ENCODE data around the gene FGF14. TPM values are rescaled to one million over a fixed set of nuclear protein-coding genes. Genes with fewer than 3 reads are reported as not detected.

The FGF14 gene
- total RNA-seq, 4 donors from 2014 or later, result 0.08 to 1.4 (median 0.22) TPM

DNA sequence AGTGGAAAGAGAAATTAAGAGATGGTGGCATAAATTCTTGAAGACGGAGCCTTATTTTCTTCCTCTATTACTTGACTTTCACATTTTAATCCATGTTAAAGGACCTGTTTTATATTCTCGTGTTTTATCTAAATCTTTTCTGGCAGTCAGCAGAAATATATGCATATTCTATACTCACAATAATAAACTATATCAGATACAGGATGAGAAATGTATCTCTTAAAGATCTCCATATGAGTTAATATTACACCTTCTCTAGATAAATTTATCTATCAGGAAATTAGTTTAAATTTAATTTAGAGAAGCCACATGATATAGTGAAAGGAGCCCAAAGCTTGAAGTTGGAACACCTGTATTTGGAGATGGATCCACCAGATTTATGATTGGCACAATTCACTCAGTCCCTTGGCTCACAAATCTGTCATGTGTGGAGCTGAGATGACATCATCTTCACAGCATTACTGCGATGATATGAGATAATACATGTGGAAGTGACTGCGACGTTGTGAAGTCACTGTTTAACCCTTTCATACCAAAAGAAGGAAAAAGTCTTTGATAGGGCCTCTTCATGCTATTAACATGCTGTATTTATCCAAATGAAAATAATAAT, 216.4 kb downstream of the FGF14 start:
- 42% methylated on average over 5 of the region's 5 CpGs for WGBS
- Histone ChIP-seq H3K9me3 (no peaks in the 10 kb centered on the region), H3K36me3 (no peaks in the 10 kb centered on the region), H3K4me3 (no peak overlapping the region), H3K27ac (no peak overlapping the region), H3K27me3 (no peaks in the 10 kb centered on the region), H3K4me1 (peaks cover 2% of the 10 kb centered on the region)
- DNase-seq (ENCODE audit: low spot score in 2 of 2), result no peak
- TF ChIP-seq POLR2A (IDR thresholded peaks at IDR 0.05), result no peak
- TF ChIP-seq EP300 (IDR thresholded peaks at IDR 0.05), result no peak
- TF ChIP-seq POLR2AphosphoS5 (IDR thresholded peaks at IDR 0.05), result no peak
- TF ChIP-seq, protein P1, sequence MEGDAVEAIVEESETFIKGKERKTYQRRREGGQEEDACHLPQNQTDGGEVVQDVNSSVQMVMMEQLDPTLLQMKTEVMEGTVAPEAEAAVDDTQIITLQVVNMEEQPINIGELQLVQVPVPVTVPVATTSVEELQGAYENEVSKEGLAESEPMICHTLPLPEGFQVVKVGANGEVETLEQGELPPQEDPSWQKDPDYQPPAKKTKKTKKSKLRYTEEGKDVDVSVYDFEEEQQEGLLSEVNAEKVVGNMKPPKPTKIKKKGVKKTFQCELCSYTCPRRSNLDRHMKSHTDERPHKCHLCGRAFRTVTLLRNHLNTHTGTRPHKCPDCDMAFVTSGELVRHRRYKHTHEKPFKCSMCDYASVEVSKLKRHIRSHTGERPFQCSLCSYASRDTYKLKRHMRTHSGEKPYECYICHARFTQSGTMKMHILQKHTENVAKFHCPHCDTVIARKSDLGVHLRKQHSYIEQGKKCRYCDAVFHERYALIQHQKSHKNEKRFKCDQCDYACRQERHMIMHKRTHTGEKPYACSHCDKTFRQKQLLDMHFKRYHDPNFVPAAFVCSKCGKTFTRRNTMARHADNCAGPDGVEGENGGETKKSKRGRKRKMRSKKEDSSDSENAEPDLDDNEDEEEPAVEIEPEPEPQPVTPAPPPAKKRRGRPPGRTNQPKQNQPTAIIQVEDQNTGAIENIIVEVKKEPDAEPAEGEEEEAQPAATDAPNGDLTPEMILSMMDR (IDR thresholded peaks at IDR 0.05), result no peak

DNA sequence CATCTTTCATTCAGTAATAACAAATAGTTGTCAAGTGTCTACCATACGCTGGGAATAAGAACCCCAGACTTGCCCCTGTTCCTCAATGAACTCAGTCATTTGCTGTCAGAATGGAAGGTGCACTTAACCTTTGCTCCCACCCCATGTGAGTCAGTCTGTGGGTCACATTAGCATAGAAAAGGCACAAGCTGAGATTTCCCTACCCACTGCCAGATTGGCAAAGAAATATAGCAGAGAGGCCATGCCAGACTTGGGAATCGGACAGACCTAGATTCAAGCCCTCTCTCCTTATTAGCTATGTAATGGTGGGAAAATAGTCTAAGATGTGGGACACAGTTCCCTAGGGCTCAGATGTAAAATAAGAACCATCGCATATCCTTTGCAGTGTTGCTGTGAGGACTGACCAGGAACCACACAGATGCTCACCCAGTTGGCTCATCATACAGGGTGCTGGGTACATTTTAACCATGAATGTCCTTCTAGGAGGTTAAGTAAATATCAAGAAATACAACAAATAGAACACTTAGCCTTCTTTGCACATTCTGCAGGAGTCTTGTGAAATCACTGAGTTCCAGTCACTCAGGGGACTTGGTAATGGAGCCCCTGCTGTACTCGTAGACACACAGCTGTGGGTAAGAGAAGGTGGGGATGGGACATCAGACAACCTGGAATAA, 218.2 kb downstream of the FGF14 start:
- H3K4me1 ChIP-seq, result no peaks in the 10 kb centered on the region
- H3K4me3 ChIP-seq, result no peak overlapping the region
- no peaks in the 10 kb centered on the region for H3K36me3 ChIP-seq
- no peaks in the 10 kb centered on the region for H3K27me3 ChIP-seq
- no peak overlapping the region for H3K27ac ChIP-seq
- TF ChIP-seq, protein P1 (IDR thresholded peaks at IDR 0.05), result no peak
- no peak for TF ChIP-seq POLR2A (IDR thresholded peaks at IDR 0.05)
- no peak for TF ChIP-seq POLR2AphosphoS5 (IDR thresholded peaks at IDR 0.05)
- no peak for TF ChIP-seq EP300 (IDR thresholded peaks at IDR 0.05)
- 91% methylated on average over 4 of the region's 4 CpGs for WGBS
- H3K9me3 ChIP-seq, result no peaks in the 10 kb centered on the region
- DNase-seq (ENCODE audit: low spot score in 2 of 2), result no peak

DNA sequence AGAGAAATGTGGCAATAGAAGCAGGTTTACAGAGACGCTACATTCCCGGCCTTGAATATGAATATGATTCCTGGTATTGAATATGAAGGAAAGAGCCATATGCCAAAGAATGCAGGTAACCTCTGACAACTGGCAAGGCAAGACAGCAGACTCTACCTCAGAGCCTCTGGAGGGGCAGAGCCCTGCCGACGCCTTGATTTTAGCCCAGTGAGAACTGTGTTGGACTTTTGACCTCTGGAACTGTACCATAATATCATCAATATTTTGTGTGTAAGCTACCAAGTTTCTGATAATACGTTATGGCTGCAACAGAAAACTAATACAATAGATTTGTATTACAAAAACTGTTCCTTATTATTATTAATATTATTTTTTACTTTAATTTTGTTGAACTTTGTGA, 219.7 kb downstream of the FGF14 start:
- TF ChIP-seq POLR2A (IDR thresholded peaks at IDR 0.05) (no peak), EP300 (IDR thresholded peaks at IDR 0.05) (no peak), POLR2AphosphoS5 (IDR thresholded peaks at IDR 0.05) (no peak)
- TF ChIP-seq, protein P1 (IDR thresholded peaks at IDR 0.05), result no peak
- Histone ChIP-seq H3K9me3 (no peaks in the 10 kb centered on the region), H3K36me3 (no peaks in the 10 kb centered on the region), H3K4me1 (no peaks in the 10 kb centered on the region), H3K27me3 (no peaks in the 10 kb centered on the region), H3K27ac (no peak overlapping the region), H3K4me3 (no peak overlapping the region)
- DNase-seq (ENCODE audit: low spot score in 2 of 2), result no peak
- WGBS, result 95% methylated on average over 5 of the region's 5 CpGs

DNA sequence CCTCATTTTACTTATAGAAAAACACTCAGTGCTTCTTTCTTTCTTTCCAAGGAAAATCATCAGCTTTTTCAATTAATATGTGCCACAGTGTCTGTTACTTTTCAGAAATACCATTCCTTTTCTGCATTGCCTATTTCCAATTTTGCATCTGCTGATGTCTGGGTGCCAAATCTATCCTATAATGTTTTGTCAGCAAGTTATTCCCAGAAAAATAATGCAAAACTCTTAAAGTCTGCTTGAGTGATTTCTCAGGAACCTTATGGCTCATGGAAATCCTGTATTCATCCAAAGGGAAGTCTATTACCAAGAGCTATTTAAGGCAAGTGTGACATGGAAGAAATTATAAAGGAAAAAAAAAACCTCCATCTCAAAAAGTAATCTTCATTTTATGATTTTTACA, 224.4 kb downstream of the FGF14 start:
- no peaks in the 10 kb centered on the region for H3K27me3 ChIP-seq
- H3K27ac ChIP-seq, result no peak overlapping the region
- H3K36me3 ChIP-seq, result no peaks in the 10 kb centered on the region
- no peak for DNase-seq (ENCODE audit: low spot score in 2 of 2)
- TF ChIP-seq POLR2AphosphoS5 (IDR thresholded peaks at IDR 0.05), result no peak
- TF ChIP-seq POLR2A (IDR thresholded peaks at IDR 0.05), result no peak
- TF ChIP-seq, protein P1 (IDR thresholded peaks at IDR 0.05), result no peak
- no peak for TF ChIP-seq EP300 (IDR thresholded peaks at IDR 0.05)
- no peak overlapping the region for H3K4me3 ChIP-seq
- H3K9me3 ChIP-seq, result no peaks in the 10 kb centered on the region
- H3K4me1 ChIP-seq, result no peaks in the 10 kb centered on the region

DNA sequence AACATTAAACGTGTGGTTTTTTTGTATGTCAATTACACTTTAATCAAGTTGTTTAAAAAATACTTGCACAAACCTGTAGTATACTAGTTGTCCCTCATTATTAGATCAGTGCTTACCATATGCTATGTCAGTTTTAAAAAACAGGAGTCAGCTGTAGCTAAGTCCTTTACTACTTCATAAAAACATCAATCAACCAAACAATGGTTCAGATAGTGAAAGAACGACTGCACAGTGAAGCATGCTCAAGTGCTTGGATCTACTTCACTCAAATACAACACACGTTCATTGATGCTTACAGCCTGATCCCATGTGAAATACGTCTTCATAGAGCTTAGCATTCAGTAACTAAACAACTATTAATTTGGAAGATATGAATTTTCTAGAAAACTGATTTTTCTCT, 225.0 kb downstream of the FGF14 start:
- no peaks in the 10 kb centered on the region for H3K9me3 ChIP-seq
- H3K27me3 ChIP-seq, result no peaks in the 10 kb centered on the region
- H3K4me1 ChIP-seq, result no peaks in the 10 kb centered on the region
- H3K27ac ChIP-seq, result no peak overlapping the region
- DNase-seq (ENCODE audit: low spot score in 2 of 2), result no peak
- no peak for TF ChIP-seq EP300 (IDR thresholded peaks at IDR 0.05)
- TF ChIP-seq, protein P1 (IDR thresholded peaks at IDR 0.05), result no peak
- no peak for TF ChIP-seq POLR2A (IDR thresholded peaks at IDR 0.05)
- no peak for TF ChIP-seq POLR2AphosphoS5 (IDR thresholded peaks at IDR 0.05)
- H3K36me3 ChIP-seq, result no peaks in the 10 kb centered on the region
- WGBS, result 45% methylated on average over 4 of the region's 4 CpGs
- no peak overlapping the region for H3K4me3 ChIP-seq
